ENCODE data around the gene MOCS3. TPM values are rescaled to one million over a fixed set of nuclear protein-coding genes. Genes with fewer than 3 reads are reported as not detected.

Gene MOCS3
- total RNA-seq, 1 experiment from 2014 or later, result 6.0 TPM

GRCh38 chr20:50968289-50968688 is 9.7 kb downstream of the MOCS3 start (continued):
- TF ChIP-seq AR (CRISPR knock-in tag; IDR thresholded peaks at IDR 0.05), result no peak
- TF ChIP-seq ZNF121 (CRISPR knock-in tag; IDR thresholded peaks at IDR 0.05), result no peak
- TF ChIP-seq STAT6 (CRISPR knock-in tag; conservative IDR thresholded peaks at IDR 0.05; ENCODE audit: low read depth), result no peak
- no peak for TF ChIP-seq NFE2L1 (CRISPR knock-in tag; IDR thresholded peaks at IDR 0.05)

- ChIA-PET CTCF (interaction anchor here (1.2 to 2.8 kb wide), 2 partner anchors 12 to 18 kb away, joined by 3 to 11 read pairs; no protein-coding TSS in a partner anchor), POLR2A (no interaction called here)
- ATAC-seq (no peak), DNase-seq (ENCODE audit: low spot score) (no peak)
- H3K36me3 Mint-ChIP-seq, result no peaks in the 10 kb centered on the region
- TF ChIP-seq ESRRA (CRISPR knock-in tag; IDR thresholded peaks at IDR 0.05; ENCODE audit: borderline replicate concordance) (no peak), ZNF671 (CRISPR knock-in tag; IDR thresholded peaks at IDR 0.05) (no peak), E2F4 (CRISPR knock-in tag; IDR thresholded peaks at IDR 0.05; ENCODE audit: borderline replicate concordance, low read depth) (no peak), ETV6 (CRISPR knock-in tag; IDR thresholded peaks at IDR 0.05) (no peak), ZNF281 (CRISPR knock-in tag; IDR thresholded peaks at IDR 0.05) (no peak), SMAD3 (CRISPR knock-in tag; IDR thresholded peaks at IDR 0.05; ENCODE audit: borderline replicate concordance) (no peak)
- H3K9me3 Mint-ChIP-seq, result no peaks in the 10 kb centered on the region
- H3K27ac Mint-ChIP-seq, result no peak overlapping the region
- peaks cover 11% of the 10 kb centered on the region; the same call in 1 of the 2 replicates for H3K4me1 Mint-ChIP-seq
- H3K4me3 Mint-ChIP-seq, result no peak overlapping the region
- H3K27me3 Mint-ChIP-seq (ENCODE audit: low read depth), result peaks cover 3% of the 10 kb centered on the region; the same call in 1 of the 2 replicates
Observed at GRCh38 chr20:50969435-50969834, 10.8 kb downstream of the MOCS3 start.

GRCh38 chr20:50969912-50970311 is 11.3 kb downstream of the MOCS3 start:
- Mint-ChIP-seq H3K4me1 (peaks cover 11% of the 10 kb centered on the region; the same call in 1 of the 2 replicates), H3K9me3 (peaks cover 4% of the 10 kb centered on the region), H3K36me3 (no peaks in the 10 kb centered on the region), H3K27me3 (ENCODE audit: low read depth) (peaks cover 6% of the 10 kb centered on the region), H3K4me3 (no peak overlapping the region), H3K27ac (no peak overlapping the region)
- DNase-seq (ENCODE audit: low spot score) (no peak), ATAC-seq (no peak)
- ChIA-PET POLR2A (no interaction called here), CTCF (interaction anchor here (1.2 kb wide), 1 partner anchor 18 kb away, joined by 3 read pairs; no protein-coding TSS in a partner anchor)
- no peak for TF ChIP-seq ZNF512 (CRISPR knock-in tag; IDR thresholded peaks at IDR 0.05; ENCODE audit: borderline replicate concordance)
- TF ChIP-seq E2F4 (CRISPR knock-in tag; IDR thresholded peaks at IDR 0.05; ENCODE audit: borderline replicate concordance, low read depth), result no peak
- TF ChIP-seq ZNF416 (CRISPR knock-in tag; IDR thresholded peaks at IDR 0.05), result no peak
- no peak for TF ChIP-seq CDX4 (CRISPR knock-in tag; IDR thresholded peaks at IDR 0.05; ENCODE audit: borderline replicate concordance)
- TF ChIP-seq TEAD4 (CRISPR knock-in tag; IDR thresholded peaks at IDR 0.05), result no peak
- no peak for TF ChIP-seq ZNF232 (CRISPR knock-in tag; IDR thresholded peaks at IDR 0.05)
- no peak for TF ChIP-seq MXD4 (CRISPR knock-in tag; IDR thresholded peaks at IDR 0.05; ENCODE audit: borderline replicate concordance)
- TF ChIP-seq ZNF138 (CRISPR knock-in tag; conservative IDR thresholded peaks at IDR 0.05), result no peak

All from WTC11 (cell line).